SU-DHL-6 (cell line): Measurements from ENCODE around the gene ITPK1.
"Not testable (repeated sequence)": the region's sequence is repeated elsewhere in the genome, so short reads cannot be mapped to it uniquely, and the experiment has no call there.

Experiments used
- H2AFZ ChIP-seq: fragments of 200-600 bp; sonication (generic); 2 replicates; pipeline ENCODE4 v1.6.1; 2014; ENCODE audit warnings: low read depth, mild to moderate bottlenecking, moderate library complexity, mixed read lengths, antibody characterized with exemption, low read length; ENCODE audit not compliant: severe bottlenecking
- H3F3A ChIP-seq: fragments of 200-600 bp; shearing (Covaris generic); 2 replicates; pipeline ENCODE4 v1.6.0; 2016; ENCODE audit warnings: antibody characterized with exemption, mild to moderate bottlenecking; ENCODE audit not compliant: insufficient read depth
- H3K27ac ChIP-seq: fragments of 200-600 bp; sonication (generic); 2 replicates; pipeline ENCODE4 v1.5.1; 2016; ENCODE audit warnings: low read depth, mild to moderate bottlenecking, low read length, moderate library complexity, mixed read lengths
- H3K27me3 ChIP-seq: fragments of 200-600 bp; sonication (generic), shearing (Covaris generic); 2 replicates; pipeline ENCODE4 v1.6.0; 2014; ENCODE audit warnings: mild to moderate bottlenecking, low read length
- H3K36me3 ChIP-seq: fragments of 200-600 bp; sonication (generic); 2 replicates; pipeline ENCODE4 v1.6.1; 2014; ENCODE audit warnings: mild to moderate bottlenecking, low read length, mixed read lengths
- H3K4me2 ChIP-seq: fragments of 300-600, 200-600 bp; shearing (Covaris generic), sonication (generic); 2 replicates; pipeline ENCODE4 v1.6.0; 2014; ENCODE audit warnings: low read length, low read depth, mild to moderate bottlenecking; ENCODE audit not compliant: poor library complexity, severe bottlenecking
- H3K4me3 ChIP-seq: fragments of 200-600 bp; sonication (generic); 2 replicates; pipeline ENCODE4 v1.5.1; 2014; ENCODE audit warnings: antibody characterized with exemption, low read length, mild to moderate bottlenecking, mixed read lengths; ENCODE audit not compliant: insufficient read depth, poor library complexity, severe bottlenecking
- H3K79me2 ChIP-seq: fragments of 200-600 bp; sonication (generic); 2 replicates; pipeline ENCODE4 v1.6.1; 2014; ENCODE audit warnings: mild to moderate bottlenecking, low read length, moderate library complexity; ENCODE audit not compliant: insufficient read depth
- H3K9ac ChIP-seq: fragments of 200-600 bp; sonication (generic); 2 replicates; pipeline ENCODE4 v1.7.0; 2014; ENCODE audit warnings: mild to moderate bottlenecking, low read length
- H3K9me2 ChIP-seq: fragments of 200-600 bp; sonication (generic); replicated peaks from 2 replicates; pipeline ENCODE4 v1.6.1; 2014; ENCODE audit warnings: low read length; ENCODE audit not compliant: insufficient read depth
- H3K9me3 ChIP-seq: fragments of 200-600 bp; sonication (generic); 2 replicates; pipeline ENCODE4 v1.6.1; 2014; ENCODE audit warnings: low read length, mixed read lengths; ENCODE audit not compliant: insufficient read depth
- H4K20me1 ChIP-seq: fragments of 200-600 bp; sonication (generic); 2 replicates; pipeline ENCODE4 v1.6.1; 2014; ENCODE audit warnings: low read depth, mild to moderate bottlenecking, antibody characterized with exemption, low read length, moderate library complexity, mixed read lengths
- CTCF ChIP-seq: fragments of 200-600 bp; sonication (generic); IDR thresholded peaks from one replicate; pipeline ENCODE4 v1.5.1; 2017; ENCODE audit warnings: antibody characterized with exemption, mild to moderate bottlenecking, low read length, moderate library complexity; ENCODE audit not compliant: insufficient read depth, poor library complexity, severe bottlenecking
- EZH2phosphoT487 ChIP-seq: fragments of 200-600 bp; sonication (generic), shearing (Covaris generic); conservative IDR thresholded peaks from 2 replicates; pipeline ENCODE4 v1.6.1; 2018; ENCODE audit warnings: mild to moderate bottlenecking, antibody characterized with exemption, low read length, moderate library complexity, mixed read lengths

ITPK1 gene

GRCh38 chr14:93133464-93133863 lies 17.7 kb upstream of the ITPK1 start:
- Histone ChIP-seq H3K27ac (no peak overlapping the region), H3K79me2 (no peaks in the 10 kb centered on the region), H3K9me2 (no peaks in the 10 kb centered on the region), H3K4me2 (no peak overlapping the region), H4K20me1 (no peaks in the 10 kb centered on the region), H3K9me3 (no peaks in the 10 kb centered on the region), H3F3A (no peaks in the 10 kb centered on the region), H3K36me3 (no peaks in the 10 kb centered on the region), H2AFZ (no peak overlapping the region), H3K27me3 (no peaks in the 10 kb centered on the region), H3K9ac (no peak overlapping the region), H3K4me3 (no peak overlapping the region)
- no peak for TF ChIP-seq EZH2phosphoT487
- no peak for TF ChIP-seq CTCF

- no peak overlapping the region for H3K9ac ChIP-seq
- no peak for TF ChIP-seq EZH2phosphoT487
- peak; percentile 35 for TF ChIP-seq CTCF
- H3K9me3 ChIP-seq = no peaks in the 10 kb centered on the region
- no peak overlapping the region for H2AFZ ChIP-seq
- H4K20me1 ChIP-seq = no peaks in the 10 kb centered on the region
- H3K9me2 ChIP-seq = no peaks in the 10 kb centered on the region
- no peaks in the 10 kb centered on the region for H3K36me3 ChIP-seq
- no peak overlapping the region for H3K27ac ChIP-seq
- H3F3A ChIP-seq = no peaks in the 10 kb centered on the region
- H3K4me3 ChIP-seq = no peak overlapping the region
- no peak overlapping the region for H3K4me2 ChIP-seq
- no peaks in the 10 kb centered on the region for H3K79me2 ChIP-seq
- no peaks in the 10 kb centered on the region for H3K27me3 ChIP-seq
Measured at GRCh38 chr14:93132472-93133065, 16.8 kb upstream of the ITPK1 start.

- H4K20me1 ChIP-seq, H3K9ac ChIP-seq, H3K36me3 ChIP-seq, H3K9me2 ChIP-seq, H2AFZ ChIP-seq, H3K79me2 ChIP-seq, H3F3A ChIP-seq, H3K4me2 ChIP-seq, H3K9me3 ChIP-seq, H3K4me3 ChIP-seq, H3K27ac ChIP-seq, H3K27me3 ChIP-seq: not testable (repeated sequence)
Measured at GRCh38 chr14:93131257-93131820, 15.6 kb upstream of the ITPK1 start.

- Histone ChIP-seq H3K4me3 (no peak overlapping the region), H3K27ac (no peak overlapping the region), H2AFZ (no peak overlapping the region), H3K4me2 (no peak overlapping the region), H3K79me2 (no peaks in the 10 kb centered on the region), H3K9ac (no peak overlapping the region), H3F3A (no peaks in the 10 kb centered on the region), H3K9me2 (no peaks in the 10 kb centered on the region), H4K20me1 (no peaks in the 10 kb centered on the region), H3K36me3 (no peaks in the 10 kb centered on the region), H3K9me3 (no peaks in the 10 kb centered on the region), H3K27me3 (no peaks in the 10 kb centered on the region)
- TF ChIP-seq EZH2phosphoT487 (no peak), CTCF (no peak)
Measured at GRCh38 chr14:93128725-93129459, 13.2 kb upstream of the ITPK1 start.
